OCI-LY3 (cell line): Measurements from ENCODE around the gene NPSR1.

Experiments used
- CTCF ChIP-seq: fragments of 200-600, 300-600 bp; sonication (generic); IDR thresholded peaks from 2 replicates; pipeline ENCODE4 v1.5.1; 2014; ENCODE audit warnings: antibody characterized with exemption, low read length, low read depth
- EZH2phosphoT487 ChIP-seq: fragments of 200-600 bp; shearing (Covaris generic); IDR thresholded peaks from 2 replicates; pipeline ENCODE4 v1.6.1; 2018; ENCODE audit warnings: antibody characterized with exemption, mixed run types, low read depth

GRCh38 chr7:34673066-34673465 lies 15.0 kb downstream of the NPSR1 start:
- TF ChIP-seq CTCF (no peak), EZH2phosphoT487 (no peak)
